ENCODE measurements around the gene CDT1.

DNA sequence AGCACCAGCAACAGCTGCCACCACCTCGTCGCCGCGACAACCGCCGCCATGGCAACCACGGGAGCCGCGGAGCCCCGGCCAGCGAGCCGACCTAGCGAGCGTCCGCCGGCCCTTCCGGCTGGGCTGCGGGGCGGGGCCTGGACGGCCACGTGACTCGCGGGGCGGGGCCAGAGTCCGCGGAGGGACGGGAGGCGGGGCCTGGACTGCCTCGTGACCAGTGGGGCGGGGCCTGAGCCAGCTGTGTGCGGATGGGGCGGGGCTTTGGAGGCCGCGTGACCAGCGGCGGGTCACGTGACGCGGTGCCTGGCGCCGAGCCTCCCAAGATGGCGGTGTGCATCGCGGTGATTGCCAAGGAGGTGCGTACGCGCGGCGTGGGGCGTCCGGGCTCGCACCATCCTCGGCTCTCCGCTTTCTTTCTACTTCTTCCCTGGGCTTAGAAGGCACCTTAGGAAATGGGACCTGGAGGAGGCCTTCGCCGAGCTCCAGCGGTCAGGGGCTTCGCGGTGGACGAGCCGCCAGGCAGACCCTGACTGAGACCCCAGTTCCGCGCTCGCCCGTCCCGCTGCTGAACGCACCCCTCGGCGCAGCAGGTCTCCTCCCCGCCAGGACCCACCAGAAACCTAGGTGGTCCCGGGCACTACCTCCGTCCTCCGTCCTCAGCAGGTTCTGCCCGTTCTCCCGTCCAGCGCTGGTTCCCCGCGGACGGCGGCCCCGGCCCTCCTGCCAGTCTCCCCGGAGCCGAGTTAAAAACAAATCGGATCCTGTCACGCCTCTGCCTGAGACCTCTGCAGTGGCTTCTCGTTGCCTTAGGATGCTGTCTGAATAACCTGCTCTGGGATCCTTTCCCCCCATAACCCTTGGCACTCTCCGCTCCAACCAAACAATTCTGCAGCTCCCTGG is 53.5 kb downstream of the CDT1 start, which contains the start of the genes GALNS and TRAPPC2L:
- TF ChIP-seq, protein P1, sequence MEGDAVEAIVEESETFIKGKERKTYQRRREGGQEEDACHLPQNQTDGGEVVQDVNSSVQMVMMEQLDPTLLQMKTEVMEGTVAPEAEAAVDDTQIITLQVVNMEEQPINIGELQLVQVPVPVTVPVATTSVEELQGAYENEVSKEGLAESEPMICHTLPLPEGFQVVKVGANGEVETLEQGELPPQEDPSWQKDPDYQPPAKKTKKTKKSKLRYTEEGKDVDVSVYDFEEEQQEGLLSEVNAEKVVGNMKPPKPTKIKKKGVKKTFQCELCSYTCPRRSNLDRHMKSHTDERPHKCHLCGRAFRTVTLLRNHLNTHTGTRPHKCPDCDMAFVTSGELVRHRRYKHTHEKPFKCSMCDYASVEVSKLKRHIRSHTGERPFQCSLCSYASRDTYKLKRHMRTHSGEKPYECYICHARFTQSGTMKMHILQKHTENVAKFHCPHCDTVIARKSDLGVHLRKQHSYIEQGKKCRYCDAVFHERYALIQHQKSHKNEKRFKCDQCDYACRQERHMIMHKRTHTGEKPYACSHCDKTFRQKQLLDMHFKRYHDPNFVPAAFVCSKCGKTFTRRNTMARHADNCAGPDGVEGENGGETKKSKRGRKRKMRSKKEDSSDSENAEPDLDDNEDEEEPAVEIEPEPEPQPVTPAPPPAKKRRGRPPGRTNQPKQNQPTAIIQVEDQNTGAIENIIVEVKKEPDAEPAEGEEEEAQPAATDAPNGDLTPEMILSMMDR (IDR thresholded peaks at IDR 0.05): no peak
- peak; percentile 88 to 90 for TF ChIP-seq POLR2A (IDR thresholded peaks at IDR 0.05)

Data from Peyer's patch (tissue), 4 donors.